IPS-15b (cell line): ENCODE results near the gene DCP2.

Experiments
- H3K27me3 ChIP-seq: one replicate; pipeline ENCODE4 v1.6.1; 2013; ENCODE audit warnings: low read length; ENCODE audit not compliant: control insufficient read depth, insufficient read depth
- H3K36me3 ChIP-seq: one replicate; pipeline ENCODE4 v1.6.1; 2013; ENCODE audit warnings: low read length; ENCODE audit not compliant: control insufficient read depth, insufficient read depth
- H3K4me1 ChIP-seq: one replicate; pipeline ENCODE4 v1.6.1; 2013; ENCODE audit warnings: mild to moderate bottlenecking, low read length; ENCODE audit not compliant: control insufficient read depth, insufficient read depth
- H3K4me3 ChIP-seq: one replicate; pipeline ENCODE4 v1.5.1; 2013; ENCODE audit warnings: low read depth, low read length
- H3K9ac ChIP-seq: one replicate; pipeline ENCODE4 v1.6.1; 2013; ENCODE audit warnings: low read depth, mild to moderate bottlenecking, low read length
- H3K9me3 ChIP-seq: one replicate; pipeline ENCODE4 v1.6.1; 2013; ENCODE audit warnings: mild to moderate bottlenecking, low read length; ENCODE audit not compliant: control insufficient read depth, insufficient read depth

Gene DCP2

GRCh38 chr5:113025596-113025995, 49.0 kb downstream of the DCP2 start:
- Histone ChIP-seq H3K4me1 (no peaks in the 10 kb centered on the region), H3K27me3 (no peaks in the 10 kb centered on the region), H3K9me3 (no peaks in the 10 kb centered on the region), H3K36me3 (peaks cover 8% of the 10 kb centered on the region), H3K4me3 (no peak overlapping the region), H3K9ac (no peak overlapping the region)

GRCh38 chr5:113026211-113026610, 49.6 kb downstream of the DCP2 start:
- Histone ChIP-seq H3K27me3 (no peaks in the 10 kb centered on the region), H3K4me1 (no peaks in the 10 kb centered on the region), H3K4me3 (no peak overlapping the region), H3K9ac (no peak overlapping the region), H3K9me3 (no peaks in the 10 kb centered on the region), H3K36me3 (peaks cover 8% of the 10 kb centered on the region)

- Histone ChIP-seq H3K4me3 (no peak overlapping the region), H3K9ac (no peak overlapping the region), H3K4me1 (peaks cover 5% of the 10 kb centered on the region), H3K27me3 (no peaks in the 10 kb centered on the region), H3K36me3 (peaks cover 8% of the 10 kb centered on the region), H3K9me3 (no peaks in the 10 kb centered on the region)
Measured at GRCh38 chr5:113027015-113027414, 50.4 kb downstream of the DCP2 start.

- Histone ChIP-seq H3K9ac (no peak overlapping the region), H3K36me3 (peaks cover 8% of the 10 kb centered on the region), H3K27me3 (no peaks in the 10 kb centered on the region), H3K4me1 (peaks cover 5% of the 10 kb centered on the region), H3K4me3 (no peak overlapping the region), H3K9me3 (no peaks in the 10 kb centered on the region)
Measured at GRCh38 chr5:113027431-113027830, 50.8 kb downstream of the DCP2 start.

- Histone ChIP-seq H3K4me3 (no peak overlapping the region), H3K9me3 (no peaks in the 10 kb centered on the region), H3K4me1 (peaks cover 5% of the 10 kb centered on the region), H3K9ac (no peak overlapping the region), H3K27me3 (no peaks in the 10 kb centered on the region), H3K36me3 (peaks cover 8% of the 10 kb centered on the region)
Measured at GRCh38 chr5:113029614-113030013, 53.0 kb downstream of the DCP2 start.

GRCh38 chr5:113031104-113031503, 54.5 kb downstream of the DCP2 start:
- H3K36me3 ChIP-seq, result peaks cover 8% of the 10 kb centered on the region
- H3K9ac ChIP-seq, result peak overlapping the region; percentile 16
- peaks cover 5% of the 10 kb centered on the region for H3K4me1 ChIP-seq
- H3K9me3 ChIP-seq, result no peaks in the 10 kb centered on the region
- no peak overlapping the region for H3K4me3 ChIP-seq
- H3K27me3 ChIP-seq, result no peaks in the 10 kb centered on the region

- Histone ChIP-seq H3K4me3 (no peak overlapping the region), H3K9ac (no peak overlapping the region), H3K27me3 (no peaks in the 10 kb centered on the region), H3K36me3 (peaks cover 8% of the 10 kb centered on the region), H3K4me1 (peaks cover 8% of the 10 kb centered on the region), H3K9me3 (no peaks in the 10 kb centered on the region)
Measured at GRCh38 chr5:113031557-113031956, 55.0 kb downstream of the DCP2 start.

- H3K9ac ChIP-seq, result no peak overlapping the region
- H3K27me3 ChIP-seq, result no peaks in the 10 kb centered on the region
- H3K4me1 ChIP-seq, result peaks cover 13% of the 10 kb centered on the region
- no peaks in the 10 kb centered on the region for H3K36me3 ChIP-seq
- H3K9me3 ChIP-seq, result no peaks in the 10 kb centered on the region
- H3K4me3 ChIP-seq, result no peak overlapping the region
Measured at GRCh38 chr5:113034182-113034773, 57.7 kb downstream of the DCP2 start.

GRCh38 chr5:113035096-113035495, 58.5 kb downstream of the DCP2 start:
- no peak overlapping the region for H3K9ac ChIP-seq
- H3K27me3 ChIP-seq, result no peaks in the 10 kb centered on the region
- H3K4me1 ChIP-seq, result peaks cover 13% of the 10 kb centered on the region
- no peaks in the 10 kb centered on the region for H3K9me3 ChIP-seq
- no peaks in the 10 kb centered on the region for H3K36me3 ChIP-seq
- no peak overlapping the region for H3K4me3 ChIP-seq

GRCh38 chr5:113036321-113036720, 59.7 kb downstream of the DCP2 start:
- H3K4me3 ChIP-seq, result no peak overlapping the region
- peaks cover 13% of the 10 kb centered on the region for H3K4me1 ChIP-seq
- no peak overlapping the region for H3K9ac ChIP-seq
- H3K36me3 ChIP-seq, result no peaks in the 10 kb centered on the region
- H3K9me3 ChIP-seq, result no peaks in the 10 kb centered on the region
- no peaks in the 10 kb centered on the region for H3K27me3 ChIP-seq

GRCh38 chr5:113036826-113037225, 60.2 kb downstream of the DCP2 start:
- no peak overlapping the region for H3K4me3 ChIP-seq
- no peak overlapping the region for H3K9ac ChIP-seq
- H3K27me3 ChIP-seq, result no peaks in the 10 kb centered on the region
- no peaks in the 10 kb centered on the region for H3K36me3 ChIP-seq
- H3K4me1 ChIP-seq, result peaks cover 8% of the 10 kb centered on the region
- no peaks in the 10 kb centered on the region for H3K9me3 ChIP-seq

GRCh38 chr5:113038136-113038535, 61.5 kb downstream of the DCP2 start:
- H3K9me3 ChIP-seq, result no peaks in the 10 kb centered on the region
- H3K9ac ChIP-seq, result no peak overlapping the region
- H3K4me1 ChIP-seq, result peaks cover 8% of the 10 kb centered on the region
- no peaks in the 10 kb centered on the region for H3K36me3 ChIP-seq
- H3K4me3 ChIP-seq, result no peak overlapping the region
- no peaks in the 10 kb centered on the region for H3K27me3 ChIP-seq
